Heart left ventricle (tissue), 13 donors: ENCODE results near the gene UBE2D3.
A peak's percentile ranks its signal among the peaks of the same experiment; 100 is the strongest.

ENCODE experiments used
- POLR2A ChIP-seq, 2 donors: fragments of 450-650 bp; IDR thresholded peaks; one replicate each; pipeline ENCODE4 v1.6.1; 2017; ENCODE audit warnings: antibody characterized with exemption in 2 of 2, mild to moderate bottlenecking in 2 of 2, moderate library complexity in 2 of 2
- TF ChIP-seq, protein P1 (sequence below), 12 donors: fragments of 200-600 bp; sonication (generic) in 4 of 12; IDR thresholded peaks; one replicate each; pipeline versions ENCODE4 v1.5.0 to v1.8.0; 2018 to 2022; ENCODE audit warnings: antibody characterized with exemption in 12 of 12, mild to moderate bottlenecking in 5 of 12
- donor health status: ischemic (EF 13 %, LVEDD 7.1; RV severe dilation, severe dysfunction).
- donor health status: DM: no; HTN: yes; CAD: no.
- donor health status: DM: no; HTN: no; CAD: no.
- donor health status: ischemic (EF 25% LVEDD 6.9; RV normal size, moderate dysfunction).
- donor health status: ischemic (EF 25% LVEDD 5.7; RV mildly dilated, moderate dysfunction).
- donor health status: ischemic (EF 35%, LVEDD 5.7; RV mildly dilated, moderate dysfunction).
- donor health status: nonischemic (EF 11% LVEDD 7.7; RV severe dilation, severe dysfunction).
- donor health status: DM: yes; HTN: yes; CAD: no.
- donor health status: PGD.
- donor health status: ischemic (EF 29% LVEDD 5.4; RV normal size, mild dysfunction).
- donor health status: nonischemic (EF 23%, LVEDD 6.1; RV moderate dilation, normal function).

DNA sequence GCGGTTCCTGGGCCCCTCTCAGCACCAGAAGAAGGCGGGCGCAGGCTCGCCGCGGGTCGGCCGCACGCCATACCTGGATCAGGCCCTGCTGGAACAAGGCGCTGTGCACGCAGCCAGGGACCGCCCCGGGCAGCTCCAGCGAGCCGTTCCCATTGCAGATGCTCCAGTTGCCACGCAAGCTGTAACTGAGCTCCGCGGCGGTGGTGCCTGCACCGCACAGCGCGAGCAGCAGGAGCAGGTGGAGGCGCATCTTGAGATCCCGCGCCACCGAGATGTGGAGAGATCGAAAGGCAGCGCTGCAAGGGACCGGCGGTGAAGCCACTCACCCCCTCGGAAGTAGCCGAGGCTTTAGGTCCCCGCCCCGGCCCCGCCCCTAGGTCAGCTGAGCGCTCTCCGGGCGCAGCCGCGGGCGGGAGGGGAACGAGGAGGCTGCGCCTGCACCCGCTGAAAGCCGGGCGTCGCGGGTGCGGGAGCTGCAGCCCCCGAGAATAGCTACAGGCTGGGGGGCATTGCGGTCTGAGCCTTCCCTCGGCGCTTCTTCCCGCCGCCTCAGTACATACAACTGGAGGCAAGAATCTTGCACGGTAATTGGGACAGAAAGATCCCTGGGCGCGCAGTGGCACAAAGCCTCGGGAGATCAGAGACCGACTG lies 66.6 kb downstream of the UBE2D3 start, which contains the start of gene MANBA:
- TF ChIP-seq POLR2A (IDR thresholded peaks at IDR 0.05), result peak in 1 of 2 donors; percentile 72
- TF ChIP-seq, protein P1, sequence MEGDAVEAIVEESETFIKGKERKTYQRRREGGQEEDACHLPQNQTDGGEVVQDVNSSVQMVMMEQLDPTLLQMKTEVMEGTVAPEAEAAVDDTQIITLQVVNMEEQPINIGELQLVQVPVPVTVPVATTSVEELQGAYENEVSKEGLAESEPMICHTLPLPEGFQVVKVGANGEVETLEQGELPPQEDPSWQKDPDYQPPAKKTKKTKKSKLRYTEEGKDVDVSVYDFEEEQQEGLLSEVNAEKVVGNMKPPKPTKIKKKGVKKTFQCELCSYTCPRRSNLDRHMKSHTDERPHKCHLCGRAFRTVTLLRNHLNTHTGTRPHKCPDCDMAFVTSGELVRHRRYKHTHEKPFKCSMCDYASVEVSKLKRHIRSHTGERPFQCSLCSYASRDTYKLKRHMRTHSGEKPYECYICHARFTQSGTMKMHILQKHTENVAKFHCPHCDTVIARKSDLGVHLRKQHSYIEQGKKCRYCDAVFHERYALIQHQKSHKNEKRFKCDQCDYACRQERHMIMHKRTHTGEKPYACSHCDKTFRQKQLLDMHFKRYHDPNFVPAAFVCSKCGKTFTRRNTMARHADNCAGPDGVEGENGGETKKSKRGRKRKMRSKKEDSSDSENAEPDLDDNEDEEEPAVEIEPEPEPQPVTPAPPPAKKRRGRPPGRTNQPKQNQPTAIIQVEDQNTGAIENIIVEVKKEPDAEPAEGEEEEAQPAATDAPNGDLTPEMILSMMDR (IDR thresholded peaks at IDR 0.05), result peak in 1 of 12 donors; percentile 22
